Activated naive CD4-positive, alpha-beta T cell treated with anti-CD3 and anti-CD28 coated beads, Interleukin-2, amount 50 U/mL, for 16 hours (primary cell): ENCODE measurements around the gene NT5C2.

Experiments used
- DNase-seq: peaks from one replicate; pipeline ENCODE4 v3.0.0-alpha.2; 2020

The NT5C2 gene

DNA sequence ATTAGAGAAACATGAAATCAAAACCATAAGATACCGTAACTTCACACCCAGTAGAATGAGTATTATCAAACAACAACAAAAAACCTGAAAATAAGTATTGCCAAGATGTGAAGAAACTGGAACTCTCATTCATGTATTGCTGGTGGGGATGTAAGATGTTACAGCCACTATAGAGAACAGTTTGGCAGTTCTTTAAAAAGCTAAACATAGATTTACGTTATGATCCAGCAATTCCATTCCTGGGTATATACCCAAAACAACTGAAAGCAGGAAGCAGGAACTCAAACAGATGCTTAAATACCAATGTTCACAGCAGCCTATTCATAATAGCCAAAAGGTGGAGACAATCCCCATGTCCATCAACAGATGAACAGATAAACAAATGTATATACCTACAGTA, 72.5 kb downstream of the NT5C2 start:
- DNase-seq: no peak

DNA sequence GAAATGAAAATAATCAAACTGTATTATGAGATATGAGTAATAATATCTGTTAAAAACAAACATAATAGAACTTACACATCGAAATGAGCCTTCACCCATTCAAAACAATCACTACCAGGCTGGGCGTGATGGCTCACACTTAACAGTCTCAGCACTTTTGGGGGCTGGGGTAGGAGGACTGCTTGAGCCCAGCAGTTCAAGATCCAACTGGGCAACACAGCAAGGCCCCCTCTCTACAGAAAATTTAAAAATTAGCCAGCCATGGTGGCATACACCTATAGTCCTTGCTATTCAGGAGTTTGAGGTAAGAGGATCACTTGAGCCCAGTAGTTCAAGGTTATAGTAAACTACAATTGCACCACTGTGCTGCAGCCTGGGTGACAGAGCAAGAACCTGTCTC, 75.8 kb downstream of the NT5C2 start:
- DNase-seq: no peak

DNA sequence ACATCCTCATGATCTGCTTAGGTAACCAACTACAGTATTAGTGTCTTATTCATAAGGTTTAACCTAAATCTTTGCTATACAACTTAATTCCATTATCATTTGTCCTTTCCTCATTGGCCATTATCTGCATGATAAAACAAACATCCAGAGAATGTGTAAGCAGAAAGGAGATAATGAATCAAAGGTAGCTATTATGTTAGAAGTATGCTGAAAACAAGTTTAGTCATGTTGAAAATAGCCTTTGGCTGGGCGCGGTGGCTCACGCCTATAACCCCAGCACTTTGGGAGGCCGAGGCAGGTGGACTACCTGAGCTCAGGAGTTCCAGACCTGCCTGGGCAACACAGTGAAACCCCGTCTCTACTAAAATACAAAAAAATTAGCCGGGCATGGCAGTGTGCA, 78.2 kb downstream of the NT5C2 start:
- DNase-seq: no peak

DNA sequence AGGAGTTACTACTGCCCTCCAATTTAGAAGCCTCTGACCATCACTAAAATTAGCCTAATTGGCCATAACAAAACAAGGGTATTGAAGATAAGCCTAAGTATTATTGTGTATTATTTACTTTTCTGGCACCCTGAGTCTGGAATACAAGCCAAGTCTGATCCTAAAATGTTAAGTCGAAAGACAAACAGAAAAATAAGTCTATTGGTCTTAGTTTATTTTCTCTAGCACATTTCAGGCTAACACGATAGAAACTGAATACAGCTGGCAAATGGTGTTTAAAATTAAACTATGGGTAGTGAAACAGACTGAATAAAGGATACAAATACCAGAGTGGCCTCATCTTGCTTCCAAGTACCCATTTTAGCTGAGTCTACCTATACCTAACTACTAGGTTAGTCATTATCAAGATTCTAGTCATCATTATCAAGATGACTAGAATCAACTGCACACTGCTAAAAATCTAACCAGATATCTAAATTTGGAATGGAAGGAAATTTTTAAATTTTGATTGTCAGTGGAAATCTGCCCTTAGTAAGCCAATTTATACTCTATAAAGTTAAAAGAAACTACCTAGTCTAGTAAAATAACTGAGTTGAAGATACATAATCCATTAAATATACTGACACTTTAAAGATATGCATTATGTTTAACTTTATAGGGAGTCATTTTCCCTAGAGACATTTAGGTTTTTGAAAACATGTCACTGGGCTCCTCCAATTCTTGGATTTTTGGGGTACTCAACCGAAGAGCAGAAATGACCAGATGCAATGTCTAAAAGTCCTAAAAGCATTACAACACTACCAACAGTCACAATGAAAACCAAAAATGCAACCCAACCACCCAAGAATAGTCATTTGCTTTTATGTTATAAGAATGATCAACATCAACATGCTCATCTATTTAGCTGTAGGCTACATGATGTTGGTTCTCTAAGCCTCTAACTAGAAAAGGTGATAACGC, 80.9 kb downstream of the NT5C2 start:
- DNase-seq: no peak

DNA sequence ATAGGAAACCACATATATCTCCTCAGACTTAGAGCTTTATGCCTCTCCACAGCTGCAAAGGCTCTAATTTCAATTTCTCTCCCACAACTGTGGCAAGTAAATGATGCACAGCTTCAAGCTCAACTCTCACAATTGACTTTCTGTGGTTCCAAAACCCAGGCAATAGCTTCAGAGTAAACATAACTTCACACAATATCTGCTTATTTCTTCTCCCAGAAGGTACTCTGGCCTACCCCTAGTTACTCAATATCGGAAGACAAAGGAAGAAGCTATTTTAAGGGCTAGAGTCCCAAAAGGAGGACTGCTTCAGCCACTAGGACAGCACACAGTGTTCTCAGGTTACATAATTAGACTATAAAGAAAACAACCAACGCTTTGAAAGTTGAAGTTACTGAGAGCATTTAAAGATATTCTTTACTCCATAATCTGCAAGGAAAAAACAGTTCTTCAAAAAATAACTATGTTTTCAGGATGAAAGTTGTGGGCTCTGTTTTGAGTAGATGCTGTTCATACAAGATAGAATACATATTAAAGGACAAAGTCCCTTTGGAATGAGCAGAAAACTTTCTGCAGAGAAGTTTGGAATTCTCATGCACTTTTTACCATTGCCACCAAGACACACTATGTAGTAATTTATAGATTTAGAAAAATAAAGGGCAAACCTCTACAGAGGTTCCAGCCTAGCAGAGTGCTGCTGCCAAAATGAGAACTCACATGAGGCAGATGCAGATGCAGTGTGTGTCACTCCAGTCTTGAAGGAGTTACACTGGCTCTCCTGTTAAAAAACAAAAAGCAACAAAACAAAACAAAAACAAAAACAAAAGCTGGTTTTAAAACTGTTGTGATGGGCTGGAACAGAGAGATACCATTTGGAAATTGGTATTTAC, 81.8 kb downstream of the NT5C2 start:
- DNase-seq: no peak

DNA sequence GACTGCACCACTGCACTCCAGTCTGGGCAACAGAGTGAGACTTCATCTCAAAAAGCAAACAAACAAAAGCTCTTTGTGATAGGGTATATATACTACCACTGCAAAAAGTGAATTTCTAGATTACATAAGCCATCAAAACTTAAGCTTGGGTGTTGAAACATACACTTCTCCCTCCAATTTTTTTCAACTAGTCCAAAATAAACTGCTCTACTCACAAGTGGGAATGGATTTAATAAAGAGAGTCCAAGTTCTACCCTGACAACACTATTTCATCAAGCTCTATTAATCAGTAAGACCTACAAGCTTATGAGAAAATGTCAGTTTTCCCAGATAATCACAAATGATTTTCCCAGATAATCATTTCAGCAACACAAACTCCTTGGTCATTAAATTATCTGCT, 82.7 kb downstream of the NT5C2 start:
- no peak for DNase-seq

DNA sequence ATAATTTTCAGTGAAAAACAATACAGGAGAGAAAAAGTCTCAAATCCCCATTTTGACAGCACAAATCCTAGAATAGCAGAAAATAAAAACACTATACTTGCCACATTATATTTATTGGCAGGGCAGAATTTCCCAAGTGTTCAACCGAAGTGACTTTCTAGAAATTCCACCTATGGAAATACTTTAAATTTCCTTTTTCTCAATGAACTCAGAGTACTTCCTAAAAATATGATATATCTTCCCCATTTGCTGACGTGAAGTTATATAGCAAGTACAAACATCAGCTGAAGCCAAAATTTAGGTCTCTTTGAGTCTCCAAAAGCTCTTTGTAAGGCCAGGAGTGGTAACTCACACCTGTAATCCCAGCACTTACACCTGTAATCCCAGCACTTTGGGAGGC, 83.3 kb downstream of the NT5C2 start:
- no peak for DNase-seq

DNA sequence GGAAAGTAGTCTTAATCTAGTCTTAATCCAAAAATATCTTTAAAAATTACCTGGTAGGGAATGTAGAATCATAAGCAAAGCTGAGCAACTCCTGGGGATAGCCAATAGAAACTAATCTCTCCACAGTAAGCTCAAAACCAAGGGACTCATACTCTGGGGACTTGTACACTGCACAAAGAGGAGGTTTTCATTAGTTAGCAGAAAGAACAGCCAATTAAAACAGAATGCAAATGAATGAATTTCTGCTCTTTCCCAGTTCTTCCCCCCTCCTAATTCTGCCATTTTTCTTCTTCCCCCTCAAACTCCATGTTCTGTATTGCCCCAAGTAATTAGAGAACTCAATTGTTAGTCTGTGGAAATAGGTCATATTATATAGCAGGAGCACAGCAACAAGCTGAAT, 86.5 kb downstream of the NT5C2 start:
- DNase-seq: no peak

DNA sequence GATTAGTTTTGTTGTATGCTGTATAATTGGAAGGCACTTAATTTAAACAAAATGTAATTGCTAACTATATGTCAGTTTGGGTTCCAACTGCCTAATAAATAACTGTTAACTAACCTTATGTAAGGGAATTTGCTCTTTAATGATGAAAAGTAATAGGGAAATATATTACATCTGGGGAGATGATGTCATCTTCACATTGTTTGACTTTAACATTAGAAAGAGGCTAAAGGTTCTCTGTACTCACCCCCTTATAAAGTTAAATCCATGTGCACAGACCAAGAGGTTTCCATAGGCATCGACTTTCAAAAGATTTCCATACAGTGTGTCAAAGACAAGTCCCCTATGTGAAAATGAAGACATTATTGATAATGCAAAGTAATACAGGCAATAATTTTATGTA, 87.6 kb downstream of the NT5C2 start:
- no peak for DNase-seq

DNA sequence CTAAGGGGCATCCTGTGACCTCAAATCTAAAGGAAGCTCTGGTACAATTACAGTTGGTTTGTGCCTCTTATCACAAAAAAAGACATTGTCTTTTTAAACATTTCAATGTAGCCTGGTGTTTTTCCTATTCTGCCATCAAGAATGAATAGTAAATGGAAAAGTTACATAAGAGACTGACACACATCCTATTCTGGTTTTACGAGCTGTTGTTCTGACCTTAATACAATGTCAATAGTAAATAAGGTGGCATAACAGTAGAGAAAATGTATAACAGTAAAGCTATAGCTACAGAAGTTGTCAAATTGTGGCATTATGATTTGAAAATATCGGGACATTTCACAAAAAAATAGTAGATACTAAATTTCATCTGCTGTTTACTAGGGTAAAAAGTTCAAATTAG, 88.4 kb downstream of the NT5C2 start:
- no peak for DNase-seq

DNA sequence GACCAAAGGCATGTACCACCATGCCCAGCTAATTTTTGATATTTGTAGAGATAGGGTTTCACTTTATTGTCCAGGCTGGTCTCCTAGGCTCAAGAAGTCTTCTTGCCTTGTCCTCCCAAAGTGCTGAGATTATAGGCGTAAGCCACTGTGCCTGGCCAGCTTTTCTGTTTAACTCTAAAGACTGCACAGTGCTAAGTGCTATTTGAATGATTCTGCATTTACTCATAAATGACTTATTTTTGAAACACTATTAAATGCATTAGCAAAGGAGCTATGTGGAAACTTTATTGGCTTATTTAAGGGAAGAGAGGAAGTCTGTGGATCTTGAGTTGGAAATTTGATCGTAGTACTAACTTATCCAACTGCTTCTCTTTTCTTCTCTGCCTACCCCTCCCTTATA, 89.1 kb downstream of the NT5C2 start:
- DNase-seq: no peak

DNA sequence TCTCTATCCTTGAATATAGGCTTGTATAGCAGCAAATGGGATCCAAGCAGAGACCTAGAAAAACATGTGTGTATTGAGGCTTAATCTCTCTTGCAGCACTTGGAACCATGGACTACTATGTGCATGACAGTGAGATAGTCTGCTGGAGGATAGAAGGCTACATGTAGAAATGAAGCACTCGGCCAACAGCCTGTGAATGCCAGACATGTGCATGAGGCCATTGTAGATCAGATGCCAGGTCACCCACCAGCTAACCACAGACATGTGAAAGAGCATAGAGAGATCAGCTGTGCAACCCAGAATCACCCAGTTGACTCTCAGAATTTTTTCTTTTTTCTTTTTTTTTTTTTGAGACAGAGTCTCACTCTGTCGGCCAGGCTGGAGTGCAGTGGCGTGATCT, 90.9 kb downstream of the NT5C2 start:
- DNase-seq: no peak

DNA sequence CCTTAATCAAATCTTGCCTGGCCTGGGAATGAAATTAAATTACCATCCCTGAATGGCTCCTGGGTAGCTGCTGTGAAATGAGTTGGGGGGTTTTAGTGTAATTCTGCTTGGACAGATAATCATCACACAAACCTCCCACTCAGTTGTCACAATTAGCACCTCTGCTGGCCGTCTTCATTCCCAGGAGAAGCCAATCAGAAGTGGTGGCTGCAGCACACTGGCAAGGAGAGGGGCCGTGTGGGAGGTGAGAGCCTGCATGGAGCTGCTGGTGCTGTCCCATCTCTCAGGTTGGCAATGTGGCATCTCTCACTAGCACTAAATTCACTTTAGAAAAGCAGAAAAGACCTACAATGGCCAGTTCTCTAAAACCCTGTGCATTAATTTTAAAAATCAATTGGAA, 92.5 kb downstream of the NT5C2 start:
- DNase-seq: no peak

DNA sequence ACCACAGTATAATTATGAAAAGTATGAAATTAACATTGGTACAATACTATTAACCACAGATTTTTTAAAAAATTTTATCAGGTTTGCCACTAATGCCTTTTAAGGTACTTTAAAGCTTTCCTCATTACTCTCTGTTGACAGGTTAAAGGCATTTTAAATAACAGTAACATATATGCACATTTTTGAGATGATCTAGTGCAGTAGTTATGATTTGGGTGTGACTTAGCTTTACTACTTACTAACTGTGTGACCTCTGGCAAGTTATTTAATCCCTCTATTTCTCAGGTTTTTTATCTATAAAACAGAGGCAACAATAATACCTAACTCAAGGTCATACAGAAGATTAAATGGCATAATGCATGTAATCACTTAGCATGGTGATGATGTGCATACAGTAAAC, 94.8 kb downstream of the NT5C2 start:
- no peak for DNase-seq

DNA sequence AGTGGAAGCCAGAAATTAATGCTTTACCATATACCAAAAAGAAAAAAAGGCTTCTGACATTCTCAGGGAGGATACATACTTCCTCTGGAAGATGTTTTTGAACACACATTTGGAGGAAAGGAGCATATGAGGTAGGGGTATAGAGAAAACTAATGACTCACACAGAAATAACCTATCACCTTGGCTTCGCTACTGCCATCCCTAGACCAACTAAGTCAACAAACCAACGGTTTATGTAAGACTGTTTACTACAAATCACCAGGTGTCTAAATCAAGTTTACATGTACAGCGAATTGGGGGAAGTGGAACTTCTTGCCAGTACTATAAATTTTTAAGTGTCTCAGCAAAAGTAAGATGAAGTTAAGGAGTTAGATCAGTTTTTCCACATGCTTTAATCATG, 96.9 kb downstream of the NT5C2 start:
- no peak for DNase-seq

DNA sequence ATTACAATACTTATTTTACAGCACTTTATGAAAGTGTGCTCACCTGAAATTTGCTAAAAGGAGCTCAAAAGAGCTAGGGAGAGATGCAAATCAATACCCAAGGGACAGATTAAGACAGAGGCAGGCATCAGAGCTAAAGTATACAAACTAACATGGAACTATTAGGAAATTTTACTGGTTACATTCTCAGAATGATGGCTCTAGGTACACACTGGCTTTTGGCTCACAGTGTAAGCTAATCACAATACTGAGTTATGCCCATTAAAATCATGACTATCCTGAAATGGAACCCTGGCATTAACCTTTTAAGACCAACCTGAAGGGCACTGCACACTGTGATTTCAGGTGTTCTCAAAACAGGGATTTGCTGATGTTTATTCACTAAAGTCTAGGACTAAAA, 98.1 kb downstream of the NT5C2 start:
- DNase-seq: no peak

DNA sequence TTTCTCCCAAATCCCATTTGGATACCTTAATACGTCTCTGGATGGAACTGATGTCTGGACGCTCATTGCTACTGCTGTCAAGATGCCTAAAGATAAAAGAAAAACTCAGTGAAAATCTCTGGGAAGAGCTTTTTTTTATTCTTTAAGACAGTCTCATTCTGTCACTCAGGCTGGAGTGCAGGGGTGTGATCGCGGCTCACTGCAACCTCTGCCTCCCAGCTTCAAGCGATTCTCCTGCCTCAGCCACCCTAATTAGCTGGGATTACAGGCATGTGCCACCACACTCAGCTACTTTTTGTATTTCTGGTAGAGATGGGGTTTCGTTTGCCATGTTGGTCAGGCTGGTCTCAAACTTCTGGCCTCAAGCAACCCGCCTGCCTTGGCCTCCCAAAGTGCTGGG, 102.2 kb downstream of the NT5C2 start:
- DNase-seq: no peak

DNA sequence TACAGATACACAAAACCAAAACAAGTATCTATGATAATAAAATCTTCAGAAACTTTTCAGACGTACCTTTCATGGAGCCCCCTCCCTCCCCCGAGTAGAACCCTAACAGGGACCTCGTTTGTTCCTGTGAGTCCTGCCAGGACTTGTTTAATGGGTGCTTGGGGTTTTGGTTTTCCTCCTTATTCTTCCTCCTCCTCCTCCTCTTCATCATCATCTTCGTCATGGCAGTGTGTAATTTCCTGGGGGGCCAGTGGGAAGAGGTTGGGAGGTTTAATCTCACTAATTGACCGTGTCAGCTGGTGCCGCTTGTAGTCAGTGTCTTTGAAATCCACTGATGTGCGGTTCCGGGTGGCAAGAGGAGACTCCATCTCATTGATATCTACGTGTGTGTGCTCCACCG, 103.6 kb downstream of the NT5C2 start:
- DNase-seq: no peak

DNA sequence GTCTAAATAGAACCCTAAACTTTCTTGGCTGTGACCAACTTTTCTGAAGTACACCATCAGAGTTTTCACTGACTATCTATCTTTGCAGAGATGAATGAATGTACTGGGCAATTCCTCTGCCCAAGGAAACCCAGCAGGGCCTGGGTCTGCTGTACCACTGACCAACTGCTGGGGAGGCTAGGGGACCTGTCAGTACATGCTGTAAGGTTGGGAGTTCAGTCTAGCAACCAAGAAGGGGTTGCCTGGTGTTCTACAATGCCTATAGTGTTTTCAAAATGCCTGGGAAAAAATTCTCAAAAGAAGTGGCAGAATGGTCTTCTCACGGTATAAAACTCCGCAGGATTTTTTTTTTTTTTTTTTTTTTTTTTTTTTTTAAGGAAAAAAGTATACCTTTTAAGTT, 106.3 kb downstream of the NT5C2 start:
- DNase-seq: no peak

DNA sequence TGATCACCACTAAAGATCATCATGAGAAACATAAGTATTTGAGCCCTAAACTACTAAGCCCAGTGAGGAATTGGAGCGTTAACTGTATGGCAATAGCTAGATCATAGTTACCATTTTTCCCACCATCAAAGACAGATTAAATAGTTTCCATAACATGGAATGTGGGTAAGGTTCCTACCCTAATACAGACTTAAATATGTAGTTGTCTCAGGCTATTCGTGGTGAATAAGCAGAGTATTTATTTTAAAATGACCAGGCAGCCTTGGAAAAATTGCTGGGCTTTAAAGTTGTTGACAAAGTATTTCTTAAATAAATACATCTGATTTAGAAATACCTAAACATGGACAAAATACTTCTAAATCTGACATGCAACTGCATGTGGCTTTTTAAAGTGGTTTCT, 106.8 kb downstream of the NT5C2 start:
- DNase-seq: no peak

DNA sequence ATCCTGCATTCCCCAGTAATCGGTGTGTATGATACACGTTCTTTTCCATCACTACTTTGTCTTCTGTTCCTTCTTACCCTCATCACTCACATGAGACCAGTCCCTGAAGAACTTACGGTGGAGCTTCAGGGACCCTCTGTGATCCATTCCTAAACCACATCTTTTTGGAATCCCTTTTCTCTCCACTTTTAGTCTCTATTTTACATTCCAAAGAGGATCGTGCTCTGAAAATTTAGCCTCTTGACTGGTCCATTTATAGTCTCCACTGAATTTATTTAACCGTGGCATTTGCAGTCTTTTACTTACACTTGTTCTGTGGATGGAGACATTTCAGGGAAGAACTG, 109.1 kb downstream of the NT5C2 start:
- DNase-seq: no peak

DNA sequence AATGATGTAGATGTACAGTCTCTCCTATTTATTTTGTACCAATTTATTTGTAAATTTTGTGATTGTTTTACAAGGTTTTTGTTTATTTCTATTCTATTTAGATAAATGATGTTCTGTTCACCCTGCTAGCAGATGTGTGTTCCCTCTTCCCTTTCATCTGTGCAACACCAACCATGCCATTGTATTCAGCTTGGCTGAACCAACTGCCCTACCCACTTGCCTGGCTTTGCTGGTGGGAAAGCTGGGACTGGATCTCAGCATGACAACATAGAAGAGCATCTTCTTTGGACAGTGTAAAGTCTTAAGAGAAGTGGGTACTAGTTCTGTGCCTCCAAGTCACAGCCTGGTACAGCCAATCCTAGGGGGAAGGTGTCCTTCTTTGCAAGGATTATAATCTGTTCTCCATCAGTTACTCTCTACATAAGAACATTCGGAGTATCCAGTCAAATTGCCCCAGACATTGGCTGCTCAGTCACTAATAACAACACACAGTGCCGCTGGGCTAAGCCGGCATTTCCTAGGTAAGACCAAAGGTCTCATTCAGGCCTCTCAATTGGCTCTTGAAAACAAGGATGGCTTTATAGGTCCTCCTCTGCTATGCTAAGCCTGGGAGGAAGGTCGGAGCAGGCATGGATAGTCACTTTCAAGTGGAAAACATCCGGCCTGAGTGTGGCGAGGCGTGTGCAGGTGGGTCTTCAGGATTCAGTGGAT, 109.7 kb downstream of the NT5C2 start:
- no peak for DNase-seq

DNA sequence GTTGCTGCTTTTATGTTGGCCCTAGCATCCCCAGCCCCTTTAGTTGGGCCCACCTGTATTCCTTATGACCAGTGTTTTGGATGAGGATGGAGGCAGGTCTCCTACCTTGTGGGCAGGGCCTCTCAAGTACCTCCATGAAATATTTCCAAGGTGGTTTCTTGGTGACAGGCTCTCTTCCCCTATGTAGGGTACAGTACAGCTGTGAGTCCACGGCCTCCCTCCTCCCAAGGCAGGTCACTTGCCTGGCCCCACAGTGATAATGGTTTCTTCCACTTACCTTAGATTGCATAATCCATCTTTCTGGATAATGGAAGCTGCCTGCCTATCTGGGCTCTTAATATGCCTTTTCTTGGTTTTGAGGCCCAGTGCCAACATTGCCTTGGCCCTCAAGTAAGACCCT, 110.4 kb downstream of the NT5C2 start:
- DNase-seq: no peak
